A673 (cell line): ENCODE data around the gene GRAMD1C.

Experiments
- CTCF ChIP-seq: fragments of 300-800, 200-600 bp; sonication (generic); conservative IDR thresholded peaks from 2 replicates; pipeline ENCODE4 v1.5.1; 2017; ENCODE audit warnings: low read depth, mild to moderate bottlenecking, antibody characterized with exemption, low read length, moderate library complexity, mixed read lengths
- EZH2 ChIP-seq: fragments of 200-600 bp; sonication (generic); IDR thresholded peaks from 2 replicates; pipeline ENCODE4 v1.6.1; 2017; ENCODE audit warnings: borderline replicate concordance, low read depth, mild to moderate bottlenecking, mixed read lengths, antibody characterized with exemption, low read length; ENCODE audit not compliant: poor library complexity, severe bottlenecking

GRCh38 chr3:113885050-113885449 lies 46.5 kb downstream of the GRAMD1C start:
- no peak for TF ChIP-seq CTCF
- TF ChIP-seq EZH2: no peak
